Immature natural killer cell (primary cell): ENCODE data around the gene CMA1. TPM values are rescaled to one million over a fixed set of nuclear protein-coding genes. Genes with fewer than 3 reads are reported as not detected.
"Not testable (repeated sequence)": the region's sequence is repeated elsewhere in the genome, so short reads cannot be mapped to it uniquely, and the experiment has no call there.

ENCODE experiments used
- DNase-seq, 3 donors: peaks; one replicate each; pipeline ENCODE4 v3.0.0; 2022; ENCODE audit warnings: mixed read lengths in 1 of 3
- H3K27ac Mint-ChIP-seq, 6 donors: one replicate each; pipeline ENCODE4 v1.8.0; 2020; ENCODE audit warnings: mixed read lengths in 6 of 6, mild to moderate bottlenecking in 5 of 6, inconsistent platforms in 4 of 6, moderate library complexity in 3 of 6
- H3K27me3 Mint-ChIP-seq, 3 donors: one replicate each; pipeline ENCODE4 v1.8.0; 2020 to 2021; ENCODE audit warnings: low read depth in 3 of 3, mild to moderate bottlenecking in 3 of 3, mixed read lengths in 3 of 3, moderate library complexity in 3 of 3, inconsistent platforms in 1 of 3
- H3K36me3 Mint-ChIP-seq, 3 donors: one replicate each; pipeline ENCODE4 v1.8.0; 2020; ENCODE audit warnings: mixed read lengths in 3 of 3, inconsistent platforms in 2 of 3, mild to moderate bottlenecking in 2 of 3
- H3K4me1 Mint-ChIP-seq, 2 donors: one replicate each; pipeline ENCODE4 v1.8.0; 2020; ENCODE audit warnings: inconsistent platforms in 2 of 2, mild to moderate bottlenecking in 2 of 2, mixed read lengths in 2 of 2, moderate library complexity in 1 of 2
- H3K4me3 Mint-ChIP-seq, 5 donors: one replicate each; pipeline ENCODE4 v1.8.0; 2020; ENCODE audit warnings: mild to moderate bottlenecking in 5 of 5, mixed read lengths in 5 of 5, inconsistent platforms in 3 of 5, moderate library complexity in 3 of 5
- H3K9me3 Mint-ChIP-seq, 6 donors: one replicate each; pipeline ENCODE4 v1.8.0; 2020; ENCODE audit warnings: mild to moderate bottlenecking in 6 of 6, mixed read lengths in 6 of 6, inconsistent platforms in 4 of 6, moderate library complexity in 3 of 6
- polyA plus RNA-seq, 3 donors: library from polyadenylated mRNA; unstranded; fragments of 300-500 nt; fragmentation: Illumina TruSeq; gene quantifications; one replicate each; pipeline ENCODE4 v1.2.3, GENCODE V29; 2021

The CMA1 gene
- polyA plus RNA-seq, 3 donors from 2014 or later, result not detected

GRCh38 chr14:24483604-24484252, 24.3 kb downstream of the CMA1 start:
- Mint-ChIP-seq H3K4me3 (peak overlapping the region in 1 of 5 donors; percentile 38), H3K27ac (peak overlapping the region in 3 of 6 donors; percentile 41 to 45 (median 43)), H3K36me3 (peaks cover 0 to 1% (median 0%) of the 10 kb centered on the region in 3 donors), H3K27me3 (peaks cover 0 to 2% (median 2%) of the 10 kb centered on the region in 3 donors), H3K9me3 (no peaks in the 10 kb centered on the region), H3K4me1 (peaks cover 16 to 30% of the 10 kb centered on the region in 2 donors)
- no peak for DNase-seq

DNA sequence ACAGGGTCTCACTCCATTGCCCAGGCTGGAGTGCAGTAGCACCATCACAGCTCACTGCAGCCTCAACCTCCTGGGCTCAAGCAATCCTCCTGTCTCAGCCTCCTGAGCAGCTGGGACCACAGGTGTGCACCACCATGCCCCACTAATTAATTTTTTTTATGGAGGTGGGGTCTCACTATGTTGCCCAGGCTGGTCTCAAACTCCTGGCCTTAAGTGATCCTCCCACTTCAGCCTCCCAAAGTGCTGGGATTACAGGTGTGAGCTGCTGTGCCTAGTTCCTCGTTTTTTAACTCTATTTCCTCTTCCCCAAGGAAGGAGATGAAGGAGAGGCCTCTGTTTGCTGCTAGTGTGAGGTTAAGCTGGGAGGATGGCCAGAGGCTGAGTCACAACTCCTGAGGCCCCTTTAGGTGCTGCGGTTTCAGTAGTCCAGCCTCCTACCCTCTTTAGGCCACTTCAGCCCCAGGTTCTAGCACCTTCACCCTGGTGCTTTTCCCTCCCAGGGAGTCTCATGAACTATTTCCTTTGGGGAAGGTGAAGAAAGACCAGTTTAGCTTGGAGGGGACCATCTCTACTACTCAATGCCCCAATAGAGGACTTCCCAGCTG, 25.3 kb downstream of the CMA1 start:
- peak overlapping the region in 1 of 5 donors; percentile 38 for H3K4me3 Mint-ChIP-seq
- H3K36me3 Mint-ChIP-seq, H3K9me3 Mint-ChIP-seq, H3K27me3 Mint-ChIP-seq, DNase-seq: not testable (repeated sequence)
- H3K27ac Mint-ChIP-seq, result peak overlapping the region in 1 of 6 donors; percentile 43
- peaks cover 16 to 30% of the 10 kb centered on the region in 2 donors for H3K4me1 Mint-ChIP-seq

DNA sequence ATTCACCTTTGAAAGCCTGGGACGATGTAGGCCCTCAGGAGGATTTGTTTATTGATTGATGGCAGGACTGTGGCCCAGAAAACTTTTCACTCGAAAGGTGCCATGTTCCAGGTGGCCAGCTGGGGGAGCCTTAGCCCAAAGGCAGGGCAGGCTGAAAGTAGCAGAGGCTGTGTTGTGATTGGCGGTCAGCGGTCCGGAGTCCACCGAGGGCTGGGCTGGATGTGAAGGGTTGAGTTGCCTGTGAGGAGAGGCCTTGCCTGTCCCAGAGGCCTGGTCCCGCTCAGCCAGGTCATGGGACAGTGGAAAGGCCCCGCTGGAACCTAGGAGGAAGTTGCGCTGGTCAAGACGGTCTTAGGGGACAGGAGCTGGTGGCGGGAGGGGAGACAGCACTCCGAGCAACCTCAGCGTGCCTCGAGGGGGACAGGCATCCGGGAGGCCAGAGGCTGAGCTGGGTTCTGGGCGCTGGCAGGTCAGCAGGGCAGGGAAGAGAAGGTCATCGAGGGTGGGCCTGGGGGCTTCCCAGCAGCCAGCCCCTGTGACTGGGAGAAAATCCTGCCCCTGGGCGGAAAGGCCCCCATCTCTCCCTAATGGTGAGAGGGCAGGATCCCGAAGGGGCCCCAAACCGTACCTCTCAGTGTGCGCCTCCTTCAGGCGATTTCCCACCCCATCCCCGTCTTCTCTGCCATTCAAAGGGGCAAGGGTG, 26.3 kb downstream of the CMA1 start:
- no peaks in the 10 kb centered on the region for H3K9me3 Mint-ChIP-seq
- H3K4me1 Mint-ChIP-seq, result peaks cover 16 to 30% of the 10 kb centered on the region in 2 donors
- H3K27me3 Mint-ChIP-seq, result peaks cover 0 to 2% (median 2%) of the 10 kb centered on the region in 3 donors
- peak overlapping the region in 4 of 5 donors; percentile 84 to 91 (median 86) for H3K4me3 Mint-ChIP-seq
- peak overlapping the region in 4 of 6 donors; percentile 48 to 91 (median 70) for H3K27ac Mint-ChIP-seq
- H3K36me3 Mint-ChIP-seq, result peaks cover 0 to 2% (median 0%) of the 10 kb centered on the region in 3 donors
- peak; percentile 38 to 56 (median 52) for DNase-seq

GRCh38 chr14:24479999-24480398, 28.1 kb downstream of the CMA1 start:
- not testable (repeated sequence) for H3K36me3 Mint-ChIP-seq, DNase-seq, H3K9me3 Mint-ChIP-seq, H3K4me3 Mint-ChIP-seq, H3K27me3 Mint-ChIP-seq
- H3K4me1 Mint-ChIP-seq, result peaks cover 17 to 30% of the 10 kb centered on the region in 2 donors
- H3K27ac Mint-ChIP-seq, result peak overlapping the region in 1 of 6 donors; percentile 24

GRCh38 chr14:24475261-24475660, 32.8 kb downstream of the CMA1 start:
- H3K27me3 Mint-ChIP-seq, result peaks cover 0 to 8% (median 1%) of the 10 kb centered on the region in 3 donors
- H3K9me3 Mint-ChIP-seq, result peaks cover 0 to 2% (median 0%) of the 10 kb centered on the region in 6 donors
- DNase-seq, result no peak
- peaks cover 0 to 1% of the 10 kb centered on the region in 2 donors for H3K4me1 Mint-ChIP-seq
- H3K4me3 Mint-ChIP-seq, result no peak overlapping the region
- no peak overlapping the region for H3K27ac Mint-ChIP-seq
- peaks cover 0 to 7% (median 2%) of the 10 kb centered on the region in 3 donors for H3K36me3 Mint-ChIP-seq

DNA sequence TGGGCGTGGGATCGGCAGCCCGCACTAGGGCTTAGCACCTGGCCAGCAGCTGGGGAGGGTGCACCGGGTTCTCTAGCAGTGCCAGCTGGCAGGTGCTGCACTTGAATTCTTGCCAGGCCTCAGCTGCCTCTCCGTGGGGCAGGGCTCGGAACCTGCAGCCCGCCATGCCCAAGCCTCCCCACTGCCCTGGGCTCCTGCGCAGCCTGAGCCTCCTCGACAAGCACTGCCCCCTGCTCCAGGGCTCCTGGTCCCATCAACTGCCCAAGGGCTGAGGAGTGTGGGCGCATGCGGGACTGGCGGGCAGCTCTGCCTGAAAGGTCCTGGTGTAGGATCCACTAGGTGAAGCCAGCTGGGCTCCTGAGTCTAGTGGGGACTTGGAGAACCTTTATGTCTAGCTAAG, 34.9 kb downstream of the CMA1 start:
- Mint-ChIP-seq H3K4me1 (peaks cover 0 to 1% of the 10 kb centered on the region in 2 donors), H3K27me3 (peaks cover 0 to 8% (median 1%) of the 10 kb centered on the region in 3 donors), H3K36me3 (peaks cover 0 to 7% (median 0%) of the 10 kb centered on the region in 3 donors), H3K9me3 (peaks cover 0 to 2% (median 0%) of the 10 kb centered on the region in 6 donors), H3K27ac (no peak overlapping the region), H3K4me3 (no peak overlapping the region)
- DNase-seq, result no peak

GRCh38 chr14:24470450-24470849, 37.6 kb downstream of the CMA1 start:
- H3K27ac Mint-ChIP-seq, H3K4me3 Mint-ChIP-seq, DNase-seq, H3K36me3 Mint-ChIP-seq, H3K4me1 Mint-ChIP-seq, H3K9me3 Mint-ChIP-seq: not testable (repeated sequence)
- peaks cover 0 to 10% (median 1%) of the 10 kb centered on the region in 3 donors for H3K27me3 Mint-ChIP-seq

- H3K4me1 Mint-ChIP-seq, result peaks cover 6 to 25% of the 10 kb centered on the region in 2 donors
- H3K27ac Mint-ChIP-seq, result no peak overlapping the region
- H3K4me3 Mint-ChIP-seq, result no peak overlapping the region
- no peaks in the 10 kb centered on the region for H3K9me3 Mint-ChIP-seq
- no peak for DNase-seq
- H3K36me3 Mint-ChIP-seq, result peaks cover 0 to 7% (median 0%) of the 10 kb centered on the region in 3 donors
- H3K27me3 Mint-ChIP-seq, result peaks cover 0 to 5% (median 0%) of the 10 kb centered on the region in 3 donors
These were observed 42.3 kb downstream of the CMA1 start for GRCh38 chr14:24465805-24466204.

DNA sequence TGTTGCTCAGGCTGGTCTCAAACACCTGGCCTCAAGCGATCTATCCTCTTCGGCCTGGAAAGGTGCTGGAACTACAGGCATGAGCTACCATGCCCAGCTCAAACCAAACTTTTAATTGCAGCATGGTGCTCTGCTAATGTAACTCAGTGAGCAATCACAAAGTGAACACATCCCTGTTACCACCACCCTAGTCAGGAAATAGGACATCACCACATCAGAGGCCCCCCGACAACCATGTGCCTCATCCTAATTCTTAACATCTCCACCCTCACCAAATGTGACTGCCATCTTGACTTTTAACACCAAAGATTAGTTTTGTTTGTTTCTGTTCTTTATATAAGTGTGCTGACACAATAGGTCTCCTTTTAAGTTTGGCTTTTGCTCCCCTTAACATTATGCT, 42.7 kb downstream of the CMA1 start:
- Mint-ChIP-seq H3K27me3 (peaks cover 0 to 3% (median 0%) of the 10 kb centered on the region in 3 donors), H3K9me3 (no peaks in the 10 kb centered on the region), H3K4me3 (no peak overlapping the region), H3K4me1 (peaks cover 6 to 25% of the 10 kb centered on the region in 2 donors), H3K36me3 (peaks cover 0 to 7% (median 0%) of the 10 kb centered on the region in 3 donors), H3K27ac (no peak overlapping the region)
- DNase-seq, result no peak

- Mint-ChIP-seq H3K27me3 (peaks cover 0 to 3% (median 0%) of the 10 kb centered on the region in 3 donors), H3K36me3 (peaks cover 0 to 9% (median 0%) of the 10 kb centered on the region in 3 donors), H3K4me1 (peaks cover 6 to 25% of the 10 kb centered on the region in 2 donors), H3K9me3 (no peaks in the 10 kb centered on the region), H3K27ac (no peak overlapping the region), H3K4me3 (peak overlapping the region in 1 of 5 donors; percentile 18)
- no peak for DNase-seq
These were observed 43.9 kb downstream of the CMA1 start for GRCh38 chr14:24463884-24464785.

GRCh38 chr14:24463017-24463883, 44.8 kb downstream of the CMA1 start:
- Mint-ChIP-seq H3K9me3 (no peaks in the 10 kb centered on the region), H3K4me3 (no peak overlapping the region), H3K36me3 (peaks cover 0 to 11% (median 0%) of the 10 kb centered on the region in 3 donors), H3K27ac (no peak overlapping the region), H3K4me1 (peaks cover 6 to 25% of the 10 kb centered on the region in 2 donors), H3K27me3 (peaks cover 0 to 3% (median 0%) of the 10 kb centered on the region in 3 donors)
- no peak for DNase-seq

GRCh38 chr14:24461336-24461735, 46.7 kb downstream of the CMA1 start:
- no peaks in the 10 kb centered on the region for H3K27me3 Mint-ChIP-seq
- no peak for DNase-seq
- no peaks in the 10 kb centered on the region for H3K9me3 Mint-ChIP-seq
- peaks cover 9 to 34% of the 10 kb centered on the region in 2 donors for H3K4me1 Mint-ChIP-seq
- H3K27ac Mint-ChIP-seq, result no peak overlapping the region
- peaks cover 0 to 23% (median 3%) of the 10 kb centered on the region in 3 donors for H3K36me3 Mint-ChIP-seq
- no peak overlapping the region for H3K4me3 Mint-ChIP-seq
